Erythroblast (primary cell): ENCODE results near the gene SRP54.

Experiments
- GATA1 ChIP-seq: IDR thresholded peaks from 2 replicates; pipeline ENCODE4 v1.6.1; 2011; ENCODE audit warnings: low read depth, mild to moderate bottlenecking, control low read depth, low read length, moderate library complexity
- POLR2A ChIP-seq: IDR thresholded peaks from 2 replicates; pipeline ENCODE4 v1.6.1; 2011; ENCODE audit warnings: mild to moderate bottlenecking, low read length

GRCh38 chr14:35016568-35016967 lies 33.8 kb downstream of the SRP54 start:
- TF ChIP-seq POLR2A (no peak), GATA1 (no peak)
